ENCODE measurements around the gene SEPTIN8.
A peak's percentile ranks its signal among the peaks of the same experiment; 100 is the strongest.

Gene SEPTIN8

DNA sequence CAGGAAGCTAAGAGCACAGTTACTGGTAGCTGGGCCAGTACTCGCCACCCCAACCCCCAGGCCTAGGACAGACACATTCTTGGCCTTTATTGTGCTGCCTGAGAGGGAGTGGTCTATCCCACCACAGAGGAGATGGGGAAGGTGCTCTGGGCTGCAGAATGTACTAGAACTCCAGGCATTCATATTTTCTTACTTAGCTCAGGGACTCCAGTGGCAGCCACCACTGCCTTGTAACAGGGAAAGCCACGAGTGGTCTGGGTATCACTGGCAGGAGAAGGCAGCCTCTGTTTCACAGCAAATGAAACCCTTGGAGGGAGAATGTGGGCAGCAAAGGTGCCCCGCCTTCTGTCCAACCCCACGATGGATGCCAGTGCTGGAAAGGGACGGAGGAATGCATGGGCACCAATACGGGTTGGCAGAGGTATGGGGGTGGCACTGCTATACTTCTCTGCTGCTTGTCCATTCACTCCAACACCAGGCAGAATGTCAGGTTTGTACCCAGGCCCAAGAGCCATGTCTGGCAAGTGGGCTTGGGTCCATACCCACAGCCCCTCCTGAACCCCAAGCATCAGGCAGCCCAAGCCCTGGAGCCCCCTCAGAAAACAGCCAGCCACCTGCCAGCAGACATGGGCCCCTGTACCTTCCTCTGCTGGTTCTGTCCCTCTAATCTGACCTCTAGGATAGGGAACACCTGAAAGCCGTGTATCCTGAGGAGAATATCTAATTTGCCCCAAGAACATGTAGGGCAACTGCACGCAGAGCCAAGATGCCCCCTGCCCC lies 4.6 kb downstream of the SEPTIN8 start:
- Histone ChIP-seq H3K4me1 (ENCODE audit: control insufficient read depth, insufficient read depth, low read length) (peaks cover 15% of the 10 kb centered on the region; the same call in 1 of the 2 replicates), H3K27ac (ENCODE audit: low read depth, low read length) (no peak overlapping the region), H3K9me3 (ENCODE audit: control insufficient read depth, insufficient read depth, low read length) (no peaks in the 10 kb centered on the region), H3K4me3 (ENCODE audit: low read depth, low read length) (no peak overlapping the region), H3K36me3 (ENCODE audit: control insufficient read depth, insufficient read depth, low read length) (no peaks in the 10 kb centered on the region), H3K9ac (ENCODE audit: low read depth, low read length) (no peak overlapping the region), H3K27me3 (ENCODE audit: control insufficient read depth, insufficient read depth, low read length) (peaks cover 22% of the 10 kb centered on the region)

DNA sequence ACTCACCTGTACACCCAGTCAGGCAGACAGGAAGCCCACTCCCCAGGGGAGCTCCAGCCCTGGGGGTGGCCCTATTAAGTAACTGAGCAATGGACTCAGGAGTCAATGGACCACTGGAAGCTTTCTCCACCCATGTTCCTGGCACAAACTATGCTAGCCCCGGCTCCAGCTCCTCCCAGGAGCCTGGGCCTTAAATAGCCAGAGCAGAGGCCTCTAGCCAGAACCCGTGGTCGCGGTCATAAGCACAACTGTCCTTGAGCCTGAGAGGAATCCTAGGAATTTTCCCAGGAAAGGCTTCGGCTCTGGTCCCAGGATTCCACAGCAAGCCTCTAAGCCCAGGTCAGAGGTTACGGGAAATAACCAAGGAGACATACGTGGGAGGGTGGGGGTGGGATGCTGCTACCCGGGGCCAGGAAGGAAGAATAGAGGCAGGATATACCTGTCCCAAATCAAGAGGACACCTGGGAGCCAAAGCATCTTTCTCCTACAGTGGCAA lies 5.5 kb downstream of the SEPTIN8 start:
- no peak overlapping the region for H3K9ac ChIP-seq (ENCODE audit: low read depth, low read length)
- peak overlapping the region; percentile 75 for H3K27ac ChIP-seq (ENCODE audit: low read depth, low read length)
- no peaks in the 10 kb centered on the region for H3K9me3 ChIP-seq (ENCODE audit: control insufficient read depth, insufficient read depth, low read length)
- H3K27me3 ChIP-seq (ENCODE audit: control insufficient read depth, insufficient read depth, low read length): peaks cover 17% of the 10 kb centered on the region
- no peak overlapping the region for H3K4me3 ChIP-seq (ENCODE audit: low read depth, low read length)
- no peaks in the 10 kb centered on the region for H3K36me3 ChIP-seq (ENCODE audit: control insufficient read depth, insufficient read depth, low read length)
- H3K4me1 ChIP-seq (ENCODE audit: control insufficient read depth, insufficient read depth, low read length): peaks cover 15% of the 10 kb centered on the region; the same call in 1 of the 2 replicates

DNA sequence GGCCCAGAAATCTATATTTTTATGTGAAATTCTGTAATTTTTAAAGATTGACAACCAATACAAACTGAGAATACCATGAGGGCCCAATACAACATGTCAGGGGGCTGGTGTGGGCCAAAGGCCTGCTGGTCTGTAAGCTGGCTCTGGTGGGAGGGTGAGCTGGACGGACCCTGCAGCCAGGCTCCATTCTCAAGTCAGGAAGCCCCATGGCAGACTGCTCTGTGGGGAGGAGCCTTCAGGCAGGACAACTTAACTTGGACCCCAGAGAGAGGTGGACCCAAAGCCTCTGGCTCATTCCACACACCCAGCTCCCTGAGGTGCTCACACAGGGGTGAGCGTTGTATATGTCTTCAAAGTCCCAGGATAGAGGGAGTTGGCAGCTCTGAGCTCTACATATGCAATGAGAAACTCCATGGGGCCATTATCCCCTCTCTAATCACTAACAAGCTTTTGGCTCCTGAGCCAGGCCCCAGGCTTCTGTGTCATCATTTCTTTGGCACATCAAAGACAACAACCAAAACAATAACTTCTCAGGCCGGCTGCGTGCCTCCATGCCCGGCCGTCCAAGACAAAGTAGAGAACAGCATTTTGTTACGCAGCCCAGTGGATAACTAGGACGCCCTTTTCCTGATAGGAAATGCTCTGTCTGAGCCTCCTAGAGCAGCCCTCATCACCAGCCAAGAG lies 6.4 kb downstream of the SEPTIN8 start:
- peak overlapping the region; percentile 75 for H3K27ac ChIP-seq (ENCODE audit: low read depth, low read length)
- H3K36me3 ChIP-seq (ENCODE audit: control insufficient read depth, insufficient read depth, low read length): no peaks in the 10 kb centered on the region
- no peaks in the 10 kb centered on the region for H3K9me3 ChIP-seq (ENCODE audit: control insufficient read depth, insufficient read depth, low read length)
- peaks cover 8% of the 10 kb centered on the region for H3K27me3 ChIP-seq (ENCODE audit: control insufficient read depth, insufficient read depth, low read length)
- H3K9ac ChIP-seq (ENCODE audit: low read depth, low read length): no peak overlapping the region
- peaks cover 9% of the 10 kb centered on the region; the same call in 1 of the 2 replicates for H3K4me1 ChIP-seq (ENCODE audit: control insufficient read depth, insufficient read depth, low read length)
- no peak overlapping the region for H3K4me3 ChIP-seq (ENCODE audit: low read depth, low read length)

DNA sequence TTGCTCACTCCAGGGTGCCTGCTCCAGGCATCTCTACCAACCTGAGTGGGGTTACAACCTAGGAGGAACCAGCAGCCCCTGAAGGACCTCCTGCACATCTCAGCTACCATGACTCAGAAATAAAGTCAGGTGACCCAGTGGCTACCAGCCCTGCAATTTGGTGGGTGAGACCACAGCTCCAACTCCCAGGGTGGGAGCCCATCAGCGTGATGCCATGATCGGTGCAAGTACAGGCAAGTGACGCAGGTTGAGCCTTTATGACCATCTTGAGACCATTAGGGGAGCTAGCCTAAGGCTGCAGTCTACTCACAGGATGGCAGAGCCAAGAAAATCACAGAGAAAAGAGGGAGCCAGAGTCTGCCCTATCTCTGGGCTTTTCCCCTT lies 8.6 kb downstream of the SEPTIN8 start:
- H3K9ac ChIP-seq (ENCODE audit: low read depth, low read length): no peak overlapping the region
- H3K4me1 ChIP-seq (ENCODE audit: control insufficient read depth, insufficient read depth, low read length): peaks cover 9% of the 10 kb centered on the region; the same call in 1 of the 2 replicates
- no peaks in the 10 kb centered on the region for H3K27me3 ChIP-seq (ENCODE audit: control insufficient read depth, insufficient read depth, low read length)
- no peak overlapping the region for H3K4me3 ChIP-seq (ENCODE audit: low read depth, low read length)
- H3K36me3 ChIP-seq (ENCODE audit: control insufficient read depth, insufficient read depth, low read length): peaks cover 10% of the 10 kb centered on the region; the same call in 1 of the 2 replicates
- H3K9me3 ChIP-seq (ENCODE audit: control insufficient read depth, insufficient read depth, low read length): no peaks in the 10 kb centered on the region
- no peak overlapping the region for H3K27ac ChIP-seq (ENCODE audit: low read depth, low read length)

DNA sequence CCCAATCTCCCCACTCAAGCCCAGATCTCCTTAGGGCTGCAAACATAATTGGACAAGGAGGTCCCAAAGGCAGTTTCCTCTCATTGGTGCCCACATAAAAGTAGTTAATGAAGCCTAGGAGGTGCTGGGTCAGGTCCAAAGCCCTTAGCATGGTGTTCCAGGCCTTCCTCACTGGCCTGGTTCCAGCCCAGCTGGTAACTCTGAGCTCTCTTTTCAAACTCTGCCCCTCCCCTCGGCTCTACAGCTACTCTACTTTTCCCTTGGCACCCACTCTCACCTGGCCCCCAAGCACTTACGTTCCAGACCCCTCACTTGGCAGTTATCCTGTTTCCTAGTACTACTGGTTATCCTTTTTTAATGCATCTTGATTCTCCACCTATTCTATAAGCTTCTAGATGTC lies 9.9 kb downstream of the SEPTIN8 start:
- Histone ChIP-seq H3K27me3 (ENCODE audit: control insufficient read depth, insufficient read depth, low read length) (no peaks in the 10 kb centered on the region), H3K36me3 (ENCODE audit: control insufficient read depth, insufficient read depth, low read length) (peaks cover 10% of the 10 kb centered on the region; the same call in 1 of the 2 replicates), H3K9me3 (ENCODE audit: control insufficient read depth, insufficient read depth, low read length) (no peaks in the 10 kb centered on the region), H3K4me3 (ENCODE audit: low read depth, low read length) (no peak overlapping the region), H3K4me1 (ENCODE audit: control insufficient read depth, insufficient read depth, low read length) (peaks cover 9% of the 10 kb centered on the region; the same call in 1 of the 2 replicates), H3K27ac (ENCODE audit: low read depth, low read length) (no peak overlapping the region), H3K9ac (ENCODE audit: low read depth, low read length) (no peak overlapping the region)

DNA sequence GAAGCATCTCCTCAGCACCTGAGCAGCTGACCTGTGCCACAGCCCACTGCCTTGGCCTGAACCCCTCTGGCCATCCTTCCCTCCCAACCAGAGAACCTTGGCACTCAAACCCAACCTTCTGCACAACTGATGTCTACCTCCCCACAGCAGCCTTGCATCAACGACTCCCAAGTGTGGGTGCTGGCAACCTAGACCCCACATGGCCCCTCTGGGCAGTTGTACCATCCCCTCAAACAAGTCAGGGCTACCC lies 10.3 kb downstream of the SEPTIN8 start:
- Histone ChIP-seq H3K27ac (ENCODE audit: low read depth, low read length) (no peak overlapping the region), H3K4me3 (ENCODE audit: low read depth, low read length) (no peak overlapping the region), H3K36me3 (ENCODE audit: control insufficient read depth, insufficient read depth, low read length) (peaks cover 11% of the 10 kb centered on the region; the same call in 1 of the 2 replicates), H3K4me1 (ENCODE audit: control insufficient read depth, insufficient read depth, low read length) (peaks cover 9% of the 10 kb centered on the region; the same call in 1 of the 2 replicates), H3K27me3 (ENCODE audit: control insufficient read depth, insufficient read depth, low read length) (no peaks in the 10 kb centered on the region), H3K9me3 (ENCODE audit: control insufficient read depth, insufficient read depth, low read length) (no peaks in the 10 kb centered on the region), H3K9ac (ENCODE audit: low read depth, low read length) (no peak overlapping the region)

DNA sequence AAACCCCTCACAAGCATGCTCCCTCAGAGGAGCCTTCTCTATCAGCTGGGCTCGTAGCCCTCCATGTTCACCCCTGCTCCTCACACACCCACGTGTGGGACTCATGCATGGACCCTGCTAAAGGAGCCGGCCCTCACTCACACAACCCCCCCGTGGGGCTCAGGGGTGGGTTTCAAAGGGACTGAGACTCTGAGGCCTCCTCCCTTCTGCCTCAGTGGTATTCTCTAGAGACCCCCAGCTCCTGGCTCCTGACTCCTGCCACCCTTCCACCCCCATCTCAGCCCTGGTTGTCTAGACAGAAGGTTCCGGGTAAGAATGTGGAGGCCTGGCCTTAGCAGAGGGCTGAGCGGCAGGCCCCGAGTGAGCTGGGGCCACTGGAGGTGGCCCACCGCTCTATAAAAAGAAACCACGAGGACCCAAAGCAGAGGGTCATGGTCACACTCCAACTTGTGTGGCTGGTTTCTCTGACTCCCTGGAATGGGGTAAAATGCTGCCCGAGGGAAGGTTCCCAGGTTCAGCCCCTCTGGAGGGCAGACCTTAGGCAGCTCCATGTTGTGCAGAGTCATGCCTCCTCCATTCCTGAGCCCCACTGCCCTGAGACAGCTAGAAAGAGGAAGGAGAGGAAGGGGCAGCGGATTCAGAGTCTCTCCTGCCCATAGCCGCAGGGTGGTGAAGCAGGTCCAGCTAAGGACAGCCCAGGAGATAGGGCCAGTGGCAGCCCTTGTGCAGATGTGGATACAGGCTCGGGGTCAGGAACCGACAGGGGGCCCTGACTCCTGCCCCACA lies 10.8 kb downstream of the SEPTIN8 start:
- Histone ChIP-seq H3K27me3 (ENCODE audit: control insufficient read depth, insufficient read depth, low read length) (no peaks in the 10 kb centered on the region), H3K4me1 (ENCODE audit: control insufficient read depth, insufficient read depth, low read length) (peaks cover 6% of the 10 kb centered on the region; the same call in 1 of the 2 replicates), H3K9ac (ENCODE audit: low read depth, low read length) (no peak overlapping the region), H3K4me3 (ENCODE audit: low read depth, low read length) (no peak overlapping the region), H3K27ac (ENCODE audit: low read depth, low read length) (no peak overlapping the region), H3K9me3 (ENCODE audit: control insufficient read depth, insufficient read depth, low read length) (no peaks in the 10 kb centered on the region), H3K36me3 (ENCODE audit: control insufficient read depth, insufficient read depth, low read length) (peaks cover 17% of the 10 kb centered on the region; the same call in 1 of the 2 replicates)

DNA sequence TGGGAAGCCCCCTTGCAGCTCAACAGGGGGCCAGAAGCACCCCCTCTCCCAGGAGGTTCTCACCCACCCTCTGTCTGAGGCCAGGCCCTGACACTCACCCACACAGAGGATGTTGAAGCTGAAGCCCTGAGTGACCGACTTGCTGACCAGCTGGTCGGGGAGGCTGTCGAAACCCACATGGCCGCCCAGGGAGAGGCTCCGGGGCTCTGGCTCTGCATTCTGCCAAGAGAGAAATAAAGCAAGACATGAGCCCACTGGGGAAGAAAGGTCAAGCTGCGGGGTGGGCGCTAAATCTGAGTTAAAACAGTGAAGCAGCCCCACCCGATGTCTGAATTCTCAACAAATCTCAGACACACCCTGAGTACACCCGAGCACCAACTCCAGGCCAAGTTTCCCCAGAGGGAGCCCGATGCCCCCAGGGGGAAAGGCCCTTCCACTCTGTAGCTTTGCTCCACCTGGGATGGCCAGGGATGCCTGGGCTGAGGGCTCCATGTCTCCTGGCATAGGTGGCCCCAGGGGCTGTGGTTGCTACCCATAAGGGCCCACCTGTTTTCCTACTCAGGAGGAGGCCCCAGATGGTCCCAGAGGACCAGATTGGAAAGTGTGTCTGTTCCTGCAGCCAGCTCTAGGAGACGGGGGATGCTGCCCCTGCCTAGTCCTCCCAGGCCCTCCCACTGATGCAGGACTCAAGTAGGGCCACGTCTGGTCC lies 11.6 kb downstream of the SEPTIN8 start:
- H3K4me3 ChIP-seq (ENCODE audit: low read depth, low read length): no peak overlapping the region
- H3K4me1 ChIP-seq (ENCODE audit: control insufficient read depth, insufficient read depth, low read length): no peaks in the 10 kb centered on the region; the same call in 1 of the 2 replicates
- peaks cover 22% of the 10 kb centered on the region for H3K36me3 ChIP-seq (ENCODE audit: control insufficient read depth, insufficient read depth, low read length)
- H3K9me3 ChIP-seq (ENCODE audit: control insufficient read depth, insufficient read depth, low read length): no peaks in the 10 kb centered on the region
- H3K9ac ChIP-seq (ENCODE audit: low read depth, low read length): no peak overlapping the region
- H3K27ac ChIP-seq (ENCODE audit: low read depth, low read length): no peak overlapping the region
- no peaks in the 10 kb centered on the region for H3K27me3 ChIP-seq (ENCODE audit: control insufficient read depth, insufficient read depth, low read length)

DNA sequence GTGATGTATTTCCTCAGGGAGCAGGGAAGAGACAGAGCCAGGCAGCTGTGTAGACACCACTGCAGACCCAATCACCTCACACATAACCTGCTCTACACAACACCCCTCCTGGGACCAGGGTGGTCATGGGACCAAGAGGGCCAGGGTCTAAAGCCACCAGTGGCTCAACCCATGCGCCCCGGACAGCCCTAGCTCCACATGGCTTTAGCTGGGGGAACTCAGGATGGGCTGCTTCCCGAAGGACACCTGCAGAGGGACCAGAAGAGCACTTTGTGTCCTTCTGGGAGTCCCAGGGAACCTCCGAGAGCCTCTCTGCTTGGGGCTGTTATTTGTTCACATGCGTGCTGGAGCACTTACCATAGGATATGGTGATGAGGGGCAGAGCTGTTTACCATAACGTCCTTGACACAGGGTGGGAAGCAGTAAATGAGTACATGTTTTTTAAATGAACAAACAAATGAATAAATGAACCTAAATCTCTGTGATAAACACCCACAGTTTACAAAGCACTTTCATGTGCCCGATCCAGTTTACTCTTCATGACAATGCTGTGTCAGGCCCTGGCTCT lies 12.3 kb downstream of the SEPTIN8 start:
- no peak overlapping the region for H3K9ac ChIP-seq (ENCODE audit: low read depth, low read length)
- H3K27me3 ChIP-seq (ENCODE audit: control insufficient read depth, insufficient read depth, low read length): no peaks in the 10 kb centered on the region
- H3K9me3 ChIP-seq (ENCODE audit: control insufficient read depth, insufficient read depth, low read length): no peaks in the 10 kb centered on the region
- H3K4me1 ChIP-seq (ENCODE audit: control insufficient read depth, insufficient read depth, low read length): no peaks in the 10 kb centered on the region
- H3K27ac ChIP-seq (ENCODE audit: low read depth, low read length): no peak overlapping the region
- H3K36me3 ChIP-seq (ENCODE audit: control insufficient read depth, insufficient read depth, low read length): peaks cover 22% of the 10 kb centered on the region
- no peak overlapping the region for H3K4me3 ChIP-seq (ENCODE audit: low read depth, low read length)

DNA sequence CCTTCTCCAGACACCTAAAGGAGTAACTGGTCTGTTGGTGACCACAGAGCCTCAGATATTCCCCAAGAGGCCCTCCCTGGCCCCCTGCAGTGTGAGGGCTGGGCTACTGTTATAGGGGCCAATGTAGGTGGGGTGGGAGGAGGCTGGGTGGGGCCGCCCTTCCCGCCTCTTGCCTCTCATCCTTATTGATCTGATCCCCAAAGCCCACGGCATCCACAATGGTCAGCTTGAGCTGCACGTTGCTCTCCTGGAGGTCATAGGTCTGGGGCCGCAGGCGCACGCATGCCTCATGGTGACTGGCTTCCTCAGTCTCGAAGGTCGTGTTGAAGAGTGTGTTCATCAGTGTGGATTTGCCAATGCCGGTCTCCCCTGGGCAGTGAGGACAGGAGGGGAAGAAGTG lies 13.0 kb downstream of the SEPTIN8 start:
- H3K27ac ChIP-seq (ENCODE audit: low read depth, low read length): no peak overlapping the region
- peaks cover 26% of the 10 kb centered on the region for H3K36me3 ChIP-seq (ENCODE audit: control insufficient read depth, insufficient read depth, low read length)
- H3K27me3 ChIP-seq (ENCODE audit: control insufficient read depth, insufficient read depth, low read length): no peaks in the 10 kb centered on the region
- no peak overlapping the region for H3K9ac ChIP-seq (ENCODE audit: low read depth, low read length)
- no peak overlapping the region for H3K4me3 ChIP-seq (ENCODE audit: low read depth, low read length)
- H3K4me1 ChIP-seq (ENCODE audit: control insufficient read depth, insufficient read depth, low read length): no peaks in the 10 kb centered on the region
- H3K9me3 ChIP-seq (ENCODE audit: control insufficient read depth, insufficient read depth, low read length): no peaks in the 10 kb centered on the region
